ENCODE measurements around the gene MRC1.

- TF ChIP-seq EZH2 (IDR thresholded peaks at IDR 0.05; ENCODE audit: insufficient read depth, poor library complexity, severe bottlenecking) (no peak), EZH2phosphoT487 (IDR thresholded peaks at IDR 0.05; ENCODE audit: insufficient read depth, low read depth) (no peak)
These were observed 63.3 kb downstream of the MRC1 start for GRCh38 chr10:17872191-17873091.
